ENCODE results near the gene KLHL13.
"Not testable (repeated sequence)": the region's sequence is repeated elsewhere in the genome, so short reads cannot be mapped to it uniquely, and the experiment has no call there.

The KLHL13 gene, protein sequence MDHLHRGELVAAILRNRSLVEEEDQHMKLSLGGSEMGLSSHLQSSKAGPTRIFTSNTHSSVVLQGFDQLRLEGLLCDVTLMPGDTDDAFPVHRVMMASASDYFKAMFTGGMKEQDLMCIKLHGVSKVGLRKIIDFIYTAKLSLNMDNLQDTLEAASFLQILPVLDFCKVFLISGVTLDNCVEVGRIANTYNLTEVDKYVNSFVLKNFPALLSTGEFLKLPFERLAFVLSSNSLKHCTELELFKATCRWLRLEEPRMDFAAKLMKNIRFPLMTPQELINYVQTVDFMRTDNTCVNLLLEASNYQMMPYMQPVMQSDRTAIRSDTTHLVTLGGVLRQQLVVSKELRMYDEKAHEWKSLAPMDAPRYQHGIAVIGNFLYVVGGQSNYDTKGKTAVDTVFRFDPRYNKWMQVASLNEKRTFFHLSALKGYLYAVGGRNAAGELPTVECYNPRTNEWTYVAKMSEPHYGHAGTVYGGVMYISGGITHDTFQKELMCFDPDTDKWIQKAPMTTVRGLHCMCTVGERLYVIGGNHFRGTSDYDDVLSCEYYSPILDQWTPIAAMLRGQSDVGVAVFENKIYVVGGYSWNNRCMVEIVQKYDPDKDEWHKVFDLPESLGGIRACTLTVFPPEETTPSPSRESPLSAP

DNA sequence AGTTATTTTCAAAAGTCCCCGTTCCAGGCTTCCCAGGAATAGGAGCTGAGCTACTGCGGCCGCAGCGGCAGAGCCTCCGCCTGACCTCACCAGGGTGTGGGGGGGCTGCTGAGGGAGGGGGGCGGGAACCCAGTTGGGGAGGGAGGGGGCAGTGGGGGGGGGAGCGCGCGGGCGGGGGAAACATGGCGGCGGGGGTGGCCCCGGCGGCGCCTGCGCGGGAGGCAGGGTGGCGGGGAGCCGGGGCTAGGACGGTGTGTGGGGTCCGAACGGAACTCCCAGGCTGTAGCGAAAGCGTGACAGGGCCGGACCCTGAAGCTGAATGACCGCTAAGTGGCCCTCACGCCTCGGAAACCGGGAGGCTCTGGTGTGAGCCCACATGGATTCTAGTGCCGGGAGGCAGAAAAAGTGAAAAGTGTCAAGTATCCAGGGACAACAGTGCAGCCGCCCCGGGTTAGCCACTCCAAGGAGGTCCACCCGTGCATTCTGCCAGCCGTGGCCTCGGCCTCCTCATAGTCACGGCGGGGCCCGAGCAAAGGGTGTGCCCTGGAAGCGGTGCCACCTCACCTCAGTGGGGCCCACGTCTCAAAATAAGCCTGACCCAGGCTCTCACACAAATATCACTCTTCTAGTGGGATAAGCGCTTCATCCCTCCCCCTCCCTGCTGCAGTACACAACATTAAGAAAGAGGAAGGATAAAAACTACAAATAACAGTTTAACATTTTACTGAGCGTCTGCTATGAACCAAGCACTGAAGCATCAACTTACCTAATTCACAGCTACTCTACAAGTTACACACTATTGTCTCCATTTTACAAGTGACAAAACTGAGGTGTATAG, at the start of gene KLHL13:
TSS of gene KLHL13 (minus strand) at position 98 of the 838 bp plus-strand sequence. CDS start 88,337 bp downstream, outside the sequence.
- DNase-seq = peak; percentile 44 to 51

DNA sequence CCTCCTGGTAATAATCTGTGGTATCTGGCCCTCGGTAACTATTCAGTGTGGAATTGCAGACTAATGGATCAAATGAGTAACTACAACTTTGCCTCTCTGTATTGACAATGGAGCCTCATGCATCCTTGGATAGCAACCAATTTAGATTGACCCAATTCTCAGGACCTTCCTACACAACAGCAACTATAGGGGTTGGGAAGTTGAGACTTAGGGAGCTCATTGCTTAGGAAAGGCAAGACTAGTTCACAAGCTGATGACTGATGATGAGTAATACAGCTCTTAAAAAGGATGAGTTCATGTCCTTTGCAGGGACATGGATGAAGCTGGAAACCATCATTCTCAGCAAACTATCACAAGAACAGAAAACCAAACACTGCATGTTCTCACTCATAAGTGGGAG, 47.5 kb upstream of the KLHL13 start:
- DNase-seq = no peak

- no peak for DNase-seq
Observed at GRCh38 chrX:118156953-118157608, 40.5 kb upstream of the KLHL13 start.

DNA sequence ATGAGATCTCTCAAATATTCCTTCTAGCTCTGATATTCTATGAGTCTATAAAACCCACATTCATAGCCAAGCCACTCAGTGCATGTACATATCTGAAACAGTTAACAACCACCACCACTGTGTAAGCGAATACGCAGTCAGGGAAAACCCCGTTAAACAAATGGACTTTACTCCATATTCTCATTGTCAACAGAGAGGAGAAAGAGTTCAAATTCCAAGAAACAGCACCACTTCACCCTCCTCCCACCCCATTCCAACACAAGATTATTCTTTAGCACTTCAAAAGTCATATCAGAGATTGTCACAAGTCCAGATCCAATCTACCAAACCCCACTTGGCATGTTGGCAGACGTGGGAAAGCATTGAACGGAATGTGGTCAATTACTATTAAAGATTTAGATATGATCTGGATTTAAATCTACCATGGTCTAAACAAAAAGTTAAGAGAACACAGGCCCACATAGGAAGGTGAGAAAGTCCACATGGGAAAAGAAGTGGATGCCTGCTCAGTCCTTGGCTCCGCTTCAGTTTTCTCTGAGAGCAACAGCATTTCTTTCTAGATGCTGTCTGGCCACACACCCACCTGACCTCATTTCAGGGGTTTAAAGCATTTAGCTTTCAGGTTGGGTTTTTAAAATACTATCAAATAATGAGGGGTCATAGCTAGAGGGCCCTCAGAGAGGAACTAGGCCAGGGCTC, 39.8 kb upstream of the KLHL13 start:
- DNase-seq = no peak

DNA sequence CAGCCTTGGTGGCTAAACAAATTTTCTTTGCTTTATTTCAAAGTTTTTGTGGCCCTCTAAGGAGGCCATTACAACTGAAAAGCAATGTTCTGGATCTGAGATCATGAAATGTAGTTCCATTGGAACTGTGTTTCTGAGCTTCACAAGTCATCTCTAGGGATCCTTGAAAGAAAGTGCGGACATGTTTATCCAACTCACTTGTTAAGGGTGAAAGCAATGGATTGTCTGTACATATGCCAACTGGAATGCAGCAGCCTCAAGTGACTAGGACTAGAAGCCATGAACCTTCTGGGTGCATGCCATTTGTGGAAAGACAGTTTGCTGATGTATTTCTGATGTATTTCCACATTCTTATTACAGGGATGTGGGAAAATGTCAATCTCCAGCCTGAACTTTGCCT, 36.7 kb upstream of the KLHL13 start:
- no peak for DNase-seq

GRCh38 chrX:118152721-118153120, 36.1 kb upstream of the KLHL13 start:
- no peak for DNase-seq

DNA sequence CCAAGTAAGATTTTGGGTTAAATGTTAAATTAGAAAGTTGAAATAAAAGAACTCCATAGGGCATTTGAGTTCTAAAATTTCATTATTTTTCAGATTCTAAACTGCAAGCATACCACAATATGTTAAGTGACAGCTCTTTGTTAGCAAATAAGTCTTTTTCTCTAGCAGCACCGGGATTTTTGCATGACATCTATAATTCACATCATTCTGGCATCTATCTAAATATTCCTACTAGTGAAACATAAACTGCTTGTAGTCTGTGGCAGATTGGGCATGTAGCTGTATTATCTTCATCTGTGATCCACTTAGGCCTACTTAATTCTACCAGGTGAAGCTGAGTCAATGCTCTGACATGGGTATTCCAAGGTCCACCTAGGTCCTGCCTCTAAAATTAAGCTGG, 32.1 kb upstream of the KLHL13 start:
- DNase-seq = no peak

DNA sequence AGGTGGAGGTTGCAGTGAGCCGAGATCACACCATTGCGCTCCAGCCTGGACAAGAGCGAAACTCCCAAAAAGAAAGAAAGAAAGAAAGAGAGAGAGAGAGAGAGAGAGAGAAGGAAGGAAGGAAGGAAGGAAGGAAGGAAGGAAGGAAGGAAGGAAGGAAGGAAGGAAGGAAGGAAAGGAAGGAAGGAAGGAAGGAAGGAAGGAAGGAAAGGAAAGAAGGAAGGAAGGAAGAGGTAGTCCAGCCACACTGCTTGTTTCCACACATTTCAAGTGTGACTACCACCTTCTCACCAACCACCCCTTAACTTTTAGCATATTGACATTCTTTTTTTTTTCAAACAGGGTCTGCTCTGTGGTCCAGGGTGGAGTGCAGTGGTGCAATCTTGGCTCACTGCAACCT, 31.2 kb upstream of the KLHL13 start:
- DNase-seq = not testable (repeated sequence)

- DNase-seq = no peak
Observed at GRCh38 chrX:118143578-118143977, 27.0 kb upstream of the KLHL13 start.

- no peak for DNase-seq
Observed at GRCh38 chrX:118131336-118131735, 14.7 kb upstream of the KLHL13 start.

GRCh38 chrX:118129681-118130080, 13.1 kb upstream of the KLHL13 start:
- no peak for DNase-seq

DNA sequence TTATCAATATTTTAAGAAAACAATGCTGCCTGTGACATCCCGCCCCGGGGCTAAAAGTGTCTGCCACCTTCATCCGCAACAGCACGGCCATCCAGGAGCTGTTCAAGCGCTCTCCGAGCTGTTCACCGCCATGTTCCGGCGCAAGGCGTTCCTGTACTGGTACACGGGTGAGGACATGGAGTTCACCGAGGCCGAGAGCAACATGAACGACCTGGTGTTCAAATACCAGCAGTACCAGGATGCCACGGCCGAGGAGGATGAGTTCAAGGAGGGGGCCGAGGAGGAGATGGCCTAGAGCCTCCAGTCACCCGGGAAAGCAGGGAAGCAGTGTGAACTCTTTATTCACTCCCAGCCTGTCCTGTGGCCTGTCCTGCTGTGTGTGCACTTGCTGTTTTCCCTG, 12.1 kb upstream of the KLHL13 start:
- DNase-seq = no peak

DNA sequence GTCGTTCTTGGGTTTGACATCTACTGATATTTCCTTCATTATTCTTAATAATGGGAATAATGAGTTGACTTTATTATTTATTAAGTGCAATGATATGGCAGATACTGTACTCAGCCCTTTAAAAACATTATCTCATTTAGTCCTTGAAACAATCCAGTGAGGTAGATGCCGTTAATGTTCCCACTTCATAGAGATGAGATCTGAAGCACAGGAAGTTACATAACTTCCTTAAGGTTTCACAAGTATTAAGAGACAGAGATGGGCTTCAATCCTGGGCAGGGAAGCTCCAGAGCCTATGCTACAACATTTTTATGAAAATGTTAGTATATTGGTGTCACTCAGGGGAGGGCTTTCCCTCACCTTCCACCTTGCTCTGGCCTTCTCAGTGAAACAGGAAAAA, 9.7 kb upstream of the KLHL13 start:
- no peak for DNase-seq

- DNase-seq = not testable (repeated sequence)
Observed at GRCh38 chrX:118124243-118124642, 7.6 kb upstream of the KLHL13 start.

- no peak for DNase-seq
Observed at GRCh38 chrX:118117741-118118140, 1.1 kb upstream of the KLHL13 start.

- peak in 1 of 2 experiments; percentile 30 for DNase-seq
Observed at GRCh38 chrX:118115953-118116712, 477 bp downstream of the KLHL13 start.

DNA sequence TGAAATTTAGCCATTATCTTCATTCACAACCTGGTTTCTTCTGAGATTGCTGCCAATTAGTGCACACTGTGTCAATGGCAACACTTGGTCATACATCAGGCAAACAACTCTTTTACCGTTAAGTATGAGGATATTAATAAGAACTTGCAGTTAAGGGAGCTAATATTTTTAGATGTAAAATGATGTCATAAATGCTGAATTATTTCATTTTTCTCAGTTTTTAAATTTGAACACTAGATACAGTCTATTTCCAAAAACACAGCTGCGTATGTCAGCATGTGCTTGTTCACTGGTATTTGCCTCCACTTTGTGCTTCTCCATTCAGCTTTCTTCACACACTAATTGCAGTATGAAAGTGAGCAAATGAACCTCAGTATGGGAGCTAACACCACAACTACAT, 1.6 kb downstream of the KLHL13 start:
- no peak for DNase-seq

- DNase-seq = no peak
Observed at GRCh38 chrX:118109065-118109464, 7.5 kb downstream of the KLHL13 start.

- DNase-seq = no peak
Observed at GRCh38 chrX:118108304-118108703, 8.3 kb downstream of the KLHL13 start.

- no peak for DNase-seq
Observed at GRCh38 chrX:118100091-118100490, 16.5 kb downstream of the KLHL13 start.

- DNase-seq = no peak
Observed at GRCh38 chrX:118088084-118088483, 28.5 kb downstream of the KLHL13 start.

- DNase-seq = no peak
Observed at GRCh38 chrX:118074196-118074595, 42.4 kb downstream of the KLHL13 start.
